H1 (cell line): ENCODE measurements around the gene RFX3. TPM values are rescaled to one million over a fixed set of nuclear protein-coding genes. Genes with fewer than 3 reads are reported as not detected.

Experiments used
- CTCF ChIA-PET: fragments of 300-600 bp; sonication (Branson Sonifier 250); formaldehyde crosslinking; loops from one replicate; lab custom pipeline; 2021; ENCODE audit not compliant: partially characterized antibody; lab: Charles Lee
- POLR2A ChIA-PET: fragments of 300-600 bp; sonication (Branson Sonifier 250); formaldehyde crosslinking; loops from one replicate; lab custom pipeline; 2021; ENCODE audit warnings: inconsistent platforms; ENCODE audit not compliant: partially characterized antibody; lab: Charles Lee
- DNase-seq, 2 experiments: peaks; one replicate each; pipeline versions ENCODE4 v3.0.0 to v3.0.0-alpha.2; 2010 to 2022; ENCODE audit warnings: low spot score in 2 of 2, low read depth in 1 of 2, mixed read lengths in 1 of 2
- FAIRE-seq: peaks from 2 replicates; lab custom pipeline; 2011; peaks lifted over from hg19 to GRCh38; lab: Jason Lieb, UNC
- H2AFZ ChIP-seq: 2 replicates; pipeline ENCODE4 v1.8.1; 2012; ENCODE audit warnings: low read length, inconsistent platforms
- H2AK5ac ChIP-seq: 2 replicates; pipeline ENCODE4 v1.6.1; 2013; ENCODE audit warnings: low read depth, low read length
- H2BK120ac ChIP-seq: replicated peaks from 2 replicates; pipeline ENCODE3; 2013; ENCODE audit warnings: low read depth, low read length, inconsistent platforms
- H2BK12ac ChIP-seq: 2 replicates; pipeline ENCODE4 v1.6.1; 2013; ENCODE audit warnings: low read depth, low read length
- H2BK15ac ChIP-seq: 2 replicates; pipeline ENCODE4 v1.6.1; 2013; ENCODE audit warnings: low read length
- H2BK20ac ChIP-seq: 2 replicates; pipeline ENCODE4 v1.6.1; 2013; ENCODE audit warnings: low read length
- H2BK5ac ChIP-seq: 2 replicates; pipeline ENCODE4 v1.6.1; 2013; ENCODE audit warnings: low read depth, low read length
- H3K14ac ChIP-seq: 2 replicates; pipeline ENCODE4 v1.6.1; 2013; ENCODE audit warnings: inconsistent platforms; ENCODE audit not compliant: insufficient read length
- H3K18ac ChIP-seq: 2 replicates; pipeline ENCODE4 v1.6.1; 2013; ENCODE audit warnings: low read length; ENCODE audit errors: extremely low read depth
- H3K23ac ChIP-seq: 2 replicates; pipeline ENCODE4 v1.6.1; 2013; ENCODE audit warnings: inconsistent platforms; ENCODE audit not compliant: insufficient read length
- H3K23me2 ChIP-seq: 2 replicates; pipeline ENCODE4 v1.6.1; 2013; ENCODE audit warnings: low read depth, low read length
- H3K27ac ChIP-seq: 2 replicates; pipeline ENCODE4 v1.6.1; 2011; ENCODE audit warnings: low read depth, low read length, inconsistent platforms
- H3K27me3 ChIP-seq, 4 experiments: replicated peaks in 1 of 4; 1 replicate in 1 of 4; 2 replicates in 3 of 4; pipeline versions ENCODE4 v1.6.1 to v1.8.1; 2011 to 2013; ENCODE audit warnings: low read length in 3 of 4, mild to moderate bottlenecking in 3 of 4, inconsistent platforms in 2 of 4, mixed read lengths in 2 of 4, moderate library complexity in 1 of 4; ENCODE audit not compliant: control insufficient read depth in 3 of 4, insufficient read depth in 3 of 4; ENCODE audit errors: extremely low read depth in 1 of 4
- H3K36me3 ChIP-seq, 4 experiments: 2 replicates each; pipeline versions ENCODE4 v1.6.1 to v1.8.1; 2011 to 2013; ENCODE audit warnings: mild to moderate bottlenecking in 4 of 4, low read length in 3 of 4, moderate library complexity in 2 of 4, control low read depth in 1 of 4, inconsistent platforms in 1 of 4; ENCODE audit not compliant: insufficient read depth in 4 of 4, control insufficient read depth in 2 of 4
- H3K4ac ChIP-seq: replicated peaks from 2 replicates; pipeline ENCODE3; 2013; ENCODE audit warnings: low read length, low read depth, mixed read lengths, inconsistent platforms; ENCODE audit not compliant: insufficient read length
- H3K4me1 ChIP-seq, 4 experiments: replicated peaks in 1 of 4; 1 replicate in 1 of 4; 2 replicates in 3 of 4; pipeline versions ENCODE4 v1.6.1 to v1.8.1; 2011 to 2013; ENCODE audit warnings: low read length in 3 of 4, inconsistent platforms in 2 of 4, mixed read lengths in 1 of 4; ENCODE audit not compliant: insufficient read depth in 4 of 4, control insufficient read depth in 3 of 4
- H3K4me2 ChIP-seq, 2 experiments: 2 replicates each; pipeline versions ENCODE4 v1.6.1 to v1.8.1; 2011 to 2013; ENCODE audit warnings: low read depth in 2 of 2, low read length in 2 of 2, control low read depth in 1 of 2, inconsistent platforms in 1 of 2, mild to moderate bottlenecking in 1 of 2; ENCODE audit not compliant: insufficient read depth in 1 of 2
- H3K4me3 ChIP-seq, 4 experiments: fragments of 200-600, 300-600 bp in 1 of 4; sonication (generic), shearing (Covaris generic), sonication (Bioruptor Twin) in 1 of 4; 2 replicates each; pipeline versions ENCODE4 v1.5.1 to v1.8.1; 2011 to 2016; ENCODE audit warnings: low read length in 4 of 4, low read depth in 3 of 4, control low read depth in 2 of 4, inconsistent platforms in 2 of 4, mild to moderate bottlenecking in 2 of 4, mixed read lengths in 1 of 4, moderate library complexity in 1 of 4; ENCODE audit not compliant: insufficient read depth in 2 of 4; ENCODE audit errors: extremely low read depth in 1 of 4
- H3K56ac ChIP-seq: replicated peaks from 2 replicates; pipeline ENCODE3; 2013; ENCODE audit warnings: low read depth, mild to moderate bottlenecking, mixed read lengths, low read length, inconsistent platforms; ENCODE audit not compliant: insufficient read length
- H3K79me1 ChIP-seq: 2 replicates; pipeline ENCODE4 v1.6.1; 2013; ENCODE audit warnings: low read depth, low read length, control low read depth
- H3K79me2 ChIP-seq, 2 experiments: 2 replicates each; pipeline versions ENCODE4 v1.6.1 to v1.8.1; 2012 to 2013; ENCODE audit warnings: low read length in 2 of 2, mild to moderate bottlenecking in 2 of 2, inconsistent platforms in 1 of 2; ENCODE audit not compliant: insufficient read depth in 2 of 2, control insufficient read depth in 1 of 2
- H3K9ac ChIP-seq, 4 experiments: replicated peaks in 1 of 4; 1 replicate in 1 of 4; 2 replicates in 3 of 4; pipeline versions ENCODE4 v1.6.1 to v1.8.1; 2011 to 2013; ENCODE audit warnings: low read depth in 3 of 4, low read length in 3 of 4, control low read depth in 2 of 4, mild to moderate bottlenecking in 2 of 4, moderate library complexity in 2 of 4, inconsistent platforms in 1 of 4; ENCODE audit errors: extremely low read depth in 1 of 4
- H3K9me3 ChIP-seq, 2 experiments: 2 replicates each; pipeline versions ENCODE4 v1.6.1 to v1.8.1; 2012 to 2013; ENCODE audit warnings: mild to moderate bottlenecking in 2 of 2, moderate library complexity in 2 of 2, control low read depth in 1 of 2, inconsistent platforms in 1 of 2, low read depth in 1 of 2, low read length in 1 of 2, mixed read lengths in 1 of 2; ENCODE audit not compliant: insufficient read depth in 2 of 2
- H4K20me1 ChIP-seq, 2 experiments: replicated peaks in 1 of 2; 2 replicates each; pipeline versions ENCODE3 to v1.8.1; 2011 to 2013; ENCODE audit warnings: inconsistent platforms in 2 of 2, low read length in 2 of 2, mild to moderate bottlenecking in 1 of 2; ENCODE audit not compliant: insufficient read depth in 2 of 2, control insufficient read depth in 1 of 2
- H4K5ac ChIP-seq: 2 replicates; pipeline ENCODE4 v1.6.1; 2013; ENCODE audit warnings: low read length, low read depth, mixed read lengths, inconsistent platforms; ENCODE audit not compliant: insufficient read length
- H4K8ac ChIP-seq: 2 replicates; pipeline ENCODE4 v1.8.0; 2013; ENCODE audit warnings: mild to moderate bottlenecking, moderate library complexity, low read length, inconsistent platforms; ENCODE audit not compliant: insufficient read depth; ENCODE audit errors: extremely low read depth
- H4K91ac ChIP-seq: replicated peaks from 2 replicates; pipeline ENCODE3; 2013; ENCODE audit warnings: low read length, mixed read lengths, inconsistent platforms; ENCODE audit not compliant: insufficient read length
- CREB1 ChIP-seq: IDR thresholded peaks from 2 replicates; pipeline ENCODE4 v1.6.1; 2012; ENCODE audit warnings: inconsistent platforms
- CTCF ChIP-seq, 3 experiments: IDR thresholded peaks; 1 replicate in 2 of 3; 2 replicates in 1 of 3; pipeline versions ENCODE4 v1.5.1 to v1.6.1; 2011; ENCODE audit warnings: low read length in 3 of 3, mild to moderate bottlenecking in 3 of 3, inconsistent platforms in 2 of 3, low read depth in 1 of 3, moderate library complexity in 1 of 3; ENCODE audit not compliant: insufficient read depth in 1 of 3; ENCODE audit errors: control extremely low read depth in 1 of 3
- JUN ChIP-seq: IDR thresholded peaks from 2 replicates; pipeline ENCODE4 v1.6.1; 2011; ENCODE audit warnings: low read depth, mild to moderate bottlenecking, improper control_type of control experiment, low read length
- MAFK ChIP-seq: IDR thresholded peaks from 2 replicates; pipeline ENCODE4 v1.6.1; 2012; ENCODE audit warnings: low read depth, mild to moderate bottlenecking, improper control_type of control experiment, low read length
- RAD21 ChIP-seq, 2 experiments: IDR thresholded peaks in 1 of 2; conservative IDR thresholded peaks in 1 of 2; 2 replicates each; pipeline ENCODE4 v1.6.1; 2011; ENCODE audit warnings: low read depth in 2 of 2, low read length in 2 of 2, improper control_type of control experiment in 1 of 2, inconsistent platforms in 1 of 2, mild to moderate bottlenecking in 1 of 2, moderate library complexity in 1 of 2
- WGBS, 2 experiments: shearing (Covaris generic) in 1 of 2; methylation state at CpG; one replicate each; pipeline versions ENCODE4 v1.1.6 to v1.1.7; 2013 to 2015; ENCODE audit warnings: low lambda C conversion rate in 2 of 2, mixed read lengths in 2 of 2, inconsistent platforms in 1 of 2, low coverage in 1 of 2, missing lambda C conversion rate in 1 of 2; ENCODE audit not compliant: insufficient replicate concordance in 2 of 2, insufficient coverage in 1 of 2, insufficient read length in 1 of 2; ENCODE audit errors: extremely low coverage in 1 of 2, missing lambda C conversion rate in 1 of 2; 5-methylcytosine and 5-hydroxymethylcytosine counted together
- polyA plus RNA-seq, 7 experiments: library from polyadenylated mRNA; depleted of rRNA in 3 of 7; stranded (reverse) in 5 of 7; unstranded in 2 of 7; fragments of >200 nt in 5 of 7; fragments of 200-250 nt in 2 of 7; gene quantifications; 1 replicate in 5 of 7; 2 replicates in 1 of 7; 4 replicates in 1 of 7; pipeline versions ENCODE4 v1.2.1 to v1.2.3, GENCODE V29; 2011 to 2013; ENCODE audit warnings: missing spikeins in 2 of 7, mixed read lengths in 2 of 7
- total RNA-seq: library from RNA; stranded (reverse); fragmentation: NEBNext Ultra II Directional; extraction: Animal tissue kit (Norgen Biotek cat#: 25700); gene quantifications from 2 replicates; pipeline ENCODE4 v1.2.1, GENCODE V29; 2021

RFX3 gene
- total and polyA plus RNA-seq, 2 of the 8 experiments (the other 6 are each of a cell fraction or from before 2014, with no cell fraction given) = 4.9 to 22.6 TPM

DNA sequence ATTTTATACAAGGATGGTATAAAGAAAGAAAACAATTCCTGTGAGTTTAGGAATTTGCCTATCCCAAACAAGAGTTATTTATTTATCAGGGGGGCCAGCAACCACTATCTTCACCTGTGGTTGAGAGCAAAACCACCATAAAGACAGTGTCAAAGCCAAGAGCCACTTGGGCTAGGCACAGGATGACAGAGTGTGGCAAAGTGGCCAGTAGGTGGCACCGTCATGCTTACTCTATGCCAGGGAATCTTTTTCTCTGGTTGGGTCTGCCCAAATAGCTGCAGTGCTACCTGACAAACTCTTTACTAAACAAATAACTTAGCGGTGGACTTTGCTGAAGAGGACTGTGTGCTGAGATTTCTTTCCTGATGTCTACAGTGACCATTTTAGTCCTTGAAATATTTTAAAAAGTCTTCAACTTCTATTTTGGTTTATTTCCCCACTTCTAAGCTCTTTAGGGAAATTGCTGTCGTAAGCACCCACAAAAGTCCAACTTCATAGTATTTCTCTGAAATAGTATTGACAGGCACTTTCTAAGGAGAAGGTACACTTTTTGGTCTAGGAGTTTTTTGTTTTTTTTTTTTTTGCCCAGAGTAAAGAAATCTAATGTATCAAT is 285.0 kb downstream of the RFX3 start:
- Histone ChIP-seq H3K4ac (no peak overlapping the region), H3K9ac (no peak overlapping the region), H2BK12ac (no peak overlapping the region), H3K56ac (no peak overlapping the region), H3K79me2 (no peaks in the 10 kb centered on the region), H3K23me2 (no peaks in the 10 kb centered on the region), H3K18ac (no peak overlapping the region), H3K36me3 (no peaks in the 10 kb centered on the region), H4K8ac (no peak overlapping the region), H3K27me3 (no peaks in the 10 kb centered on the region), H3K79me1 (no peaks in the 10 kb centered on the region), H3K4me3 (no peak overlapping the region), H3K23ac (no peak overlapping the region), H3K9me3 (no peaks in the 10 kb centered on the region), H2AK5ac (no peak overlapping the region), H2BK5ac (no peak overlapping the region), H4K5ac (no peak overlapping the region), H4K20me1 (no peaks in the 10 kb centered on the region), H2BK120ac (no peak overlapping the region), H3K4me1 (peaks cover 0 to 5% (median 2%) of the 10 kb centered on the region in 4 experiments; a peak in 4 of 7 replicates), H3K4me2 (no peak overlapping the region), H2AFZ (no peak overlapping the region), H2BK15ac (no peak overlapping the region), H3K27ac (no peak overlapping the region), H4K91ac (no peak overlapping the region), H3K14ac (no peak overlapping the region), H2BK20ac (no peak overlapping the region)
- peak; percentile 93 for FAIRE-seq
- POLR2A ChIA-PET = interaction anchor here (1.0 to 1.5 kb wide), 2 partner anchors 285 to 286 kb away, joined by 3 to 4 read pairs; partner anchors contain the start of gene RFX3
- DNase-seq = peak; percentile 49 to 74
- 37% methylated on average over 3 of the region's 3 CpGs; no CpG with 5 or more reads in 1 of the 2 experiments for WGBS, 2 experiments
- CTCF ChIA-PET = interaction anchor here (0.7 to 5.1 kb wide), 13 partner anchors 11 to 1098 kb away, joined by 3 to 44 read pairs (median 4); no protein-coding TSS in a partner anchor
- TF ChIP-seq MAFK (peak; percentile 54; the same call in 1 of the 2 replicates), CREB1 (0 out of 2 replicates have a peak, but pooled peaks have one; percentile 41), RAD21 (IDR thresholded peaks at IDR 0.05 in 1 of 2, conservative IDR thresholded peaks at IDR 0.05 in 1 of 2; ENCODE audit: low read depth in 2 of 2, low read length in 2 of 2) (peak; percentile 88 to 92), JUN (no peak), CTCF (IDR thresholded peaks at IDR 0.05; ENCODE audit: control extremely low read depth in 1 of 3, insufficient read depth in 1 of 3, low read depth in 1 of 3, low read length in 3 of 3) (peak; percentile 83 to 92 (median 92))
